Parathyroid adenoma (tissue), 2 donors: ENCODE data around the gene TOM1L2.

ENCODE experiments used
- H2AFZ ChIP-seq: fragments of 300-600 bp; sonication (generic); one replicate; pipeline ENCODE4 v1.7.0; 2017; ENCODE audit warnings: antibody characterized with exemption, mild to moderate bottlenecking
- H3K27ac ChIP-seq: fragments of 300-600 bp; sonication (generic); one replicate; pipeline ENCODE4 v1.7.0; 2017
- H3K27me3 ChIP-seq: fragments of 300-600 bp; sonication (generic); one replicate; pipeline ENCODE4 v1.7.0; 2017; ENCODE audit warnings: low read length; ENCODE audit not compliant: control insufficient read depth, insufficient read depth
- H3K36me3 ChIP-seq: fragments of 300-600 bp; sonication (generic); one replicate; pipeline ENCODE4 v1.7.0; 2017; ENCODE audit warnings: low read length; ENCODE audit not compliant: control insufficient read depth, insufficient read depth
- H3K4me1 ChIP-seq: fragments of 300-600 bp; sonication (generic); one replicate; pipeline ENCODE4 v1.7.0; 2017; ENCODE audit warnings: control low read depth
- H3K4me2 ChIP-seq: fragments of 300-600 bp; sonication (generic); one replicate; pipeline ENCODE4 v1.7.0; 2017; ENCODE audit warnings: low read length
- H3K4me3 ChIP-seq: fragments of 300-600 bp; sonication (generic); one replicate; pipeline ENCODE4 v1.7.0; 2017; ENCODE audit warnings: low read depth, low read length
- H3K79me2 ChIP-seq: fragments of 300-600 bp; sonication (generic); one replicate; pipeline ENCODE4 v1.7.0; 2017; ENCODE audit warnings: control low read depth
- H3K9ac ChIP-seq: fragments of 300-600 bp; sonication (generic); one replicate; pipeline ENCODE4 v1.7.0; 2017; ENCODE audit warnings: mild to moderate bottlenecking
- H3K9me3 ChIP-seq: fragments of 300-600 bp; sonication (generic); one replicate; pipeline ENCODE4 v1.7.0; 2017; ENCODE audit warnings: low read length; ENCODE audit not compliant: control insufficient read depth
- CTCF ChIP-seq: fragments of 300-600 bp; sonication (generic); IDR thresholded peaks from one replicate; pipeline ENCODE4 v1.7.0; 2017; ENCODE audit warnings: antibody characterized with exemption, mild to moderate bottlenecking
- donor health status: primary hyperparathyroidism.

The TOM1L2 gene

GRCh38 chr17:17987901-17988300, 15.7 kb upstream of the TOM1L2 start:
- H3K36me3 ChIP-seq, result no peaks in the 10 kb centered on the region
- no peak overlapping the region for H3K9ac ChIP-seq
- no peak for TF ChIP-seq CTCF
- H3K27ac ChIP-seq, result no peak overlapping the region
- H3K79me2 ChIP-seq, result no peaks in the 10 kb centered on the region
- H3K27me3 ChIP-seq, result no peaks in the 10 kb centered on the region
- no peaks in the 10 kb centered on the region for H3K9me3 ChIP-seq
- peaks cover 6% of the 10 kb centered on the region for H3K4me1 ChIP-seq
- H2AFZ ChIP-seq, result no peak overlapping the region
- H3K4me2 ChIP-seq, result no peak overlapping the region
- H3K4me3 ChIP-seq, result no peak overlapping the region

DNA sequence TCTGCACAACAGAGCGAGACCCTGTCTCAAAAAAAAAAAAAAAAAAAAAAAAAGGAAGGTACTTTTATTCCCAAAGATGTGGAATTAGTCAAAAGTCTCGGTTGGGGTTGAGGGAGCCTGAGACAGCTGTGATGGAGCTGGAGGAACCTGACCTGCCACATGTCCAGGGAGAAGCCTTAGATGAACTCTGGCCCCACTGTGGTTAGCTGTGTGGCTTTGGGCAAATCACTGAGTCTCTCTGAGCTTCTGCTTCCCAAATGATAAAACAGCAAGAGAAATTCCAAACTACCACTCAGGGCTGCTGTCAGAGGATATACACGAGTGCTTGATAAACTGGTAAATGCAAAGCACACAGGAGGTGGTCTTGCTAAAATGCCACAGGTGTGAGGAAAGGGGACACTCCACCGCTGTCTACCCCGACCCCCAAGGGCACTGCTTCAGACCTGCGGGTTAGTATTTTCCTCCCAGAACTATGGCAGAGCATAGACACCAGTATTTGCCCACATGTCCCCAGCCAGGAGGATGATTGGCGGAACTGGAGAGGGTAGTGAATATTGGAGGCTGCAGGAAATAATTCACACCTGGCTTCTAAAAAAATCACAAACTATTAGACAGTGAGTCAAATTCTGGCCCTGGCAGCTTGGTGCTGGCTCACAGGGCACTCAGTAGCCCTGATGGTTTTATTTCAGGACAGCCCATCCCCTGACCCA, 15.1 kb upstream of the TOM1L2 start:
- Histone ChIP-seq H3K36me3 (no peaks in the 10 kb centered on the region), H3K4me1 (peaks cover 6% of the 10 kb centered on the region), H3K4me2 (no peak overlapping the region), H3K79me2 (no peaks in the 10 kb centered on the region), H3K9me3 (no peaks in the 10 kb centered on the region), H3K9ac (no peak overlapping the region), H3K27ac (no peak overlapping the region), H2AFZ (no peak overlapping the region), H3K4me3 (no peak overlapping the region), H3K27me3 (no peaks in the 10 kb centered on the region)
- no peak for TF ChIP-seq CTCF

DNA sequence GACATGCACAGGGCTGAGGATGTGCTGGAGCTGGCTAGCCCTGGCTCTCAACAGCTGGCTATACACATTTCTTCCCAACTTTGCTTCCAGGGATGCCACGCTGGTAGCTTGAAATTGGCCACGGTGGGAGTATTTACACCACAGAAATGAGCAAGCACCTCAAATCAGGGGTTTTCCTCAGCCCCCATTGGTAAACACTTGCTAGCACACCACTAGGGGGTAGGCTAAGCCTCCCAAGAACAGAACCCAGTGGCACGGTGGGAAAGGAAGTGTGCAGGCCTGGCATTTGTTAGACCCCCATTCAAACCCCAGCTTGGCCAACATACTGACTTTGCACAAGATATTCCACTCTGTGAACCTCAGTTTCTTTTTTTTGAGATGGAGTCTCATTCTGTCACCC, 13.4 kb upstream of the TOM1L2 start:
- H3K4me3 ChIP-seq, result no peak overlapping the region
- H3K4me2 ChIP-seq, result no peak overlapping the region
- no peak overlapping the region for H3K9ac ChIP-seq
- TF ChIP-seq CTCF, result no peak
- no peaks in the 10 kb centered on the region for H3K79me2 ChIP-seq
- no peak overlapping the region for H2AFZ ChIP-seq
- H3K9me3 ChIP-seq, result no peaks in the 10 kb centered on the region
- no peak overlapping the region for H3K27ac ChIP-seq
- H3K4me1 ChIP-seq, result peaks cover 6% of the 10 kb centered on the region
- no peaks in the 10 kb centered on the region for H3K36me3 ChIP-seq
- H3K27me3 ChIP-seq, result no peaks in the 10 kb centered on the region

DNA sequence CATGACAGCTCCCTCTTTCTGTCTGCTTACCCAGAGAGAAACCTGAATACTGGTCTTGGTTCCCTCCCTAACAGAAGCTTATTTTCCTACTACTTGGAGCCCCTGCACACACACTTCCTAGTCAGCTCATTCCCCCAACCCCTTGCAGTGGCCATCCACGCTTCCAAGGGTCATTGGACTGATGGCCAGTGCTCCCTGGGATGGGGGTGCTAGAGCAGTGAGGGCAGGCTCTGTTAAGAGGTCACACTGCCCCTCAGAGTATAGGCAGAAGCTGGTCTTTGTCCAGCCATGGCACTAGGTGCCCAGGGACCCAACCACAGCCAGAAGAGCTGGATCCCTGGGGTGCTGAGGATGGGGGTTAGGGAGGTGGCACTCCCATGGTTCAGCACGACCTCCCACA, 13.0 kb upstream of the TOM1L2 start:
- Histone ChIP-seq H3K4me2 (no peak overlapping the region), H3K9me3 (no peaks in the 10 kb centered on the region), H2AFZ (no peak overlapping the region), H3K4me3 (no peak overlapping the region), H3K4me1 (peaks cover 3% of the 10 kb centered on the region), H3K79me2 (no peaks in the 10 kb centered on the region), H3K9ac (no peak overlapping the region), H3K27me3 (no peaks in the 10 kb centered on the region), H3K36me3 (no peaks in the 10 kb centered on the region), H3K27ac (no peak overlapping the region)
- TF ChIP-seq CTCF, result no peak

GRCh38 chr17:17983776-17984175, 11.6 kb upstream of the TOM1L2 start:
- Histone ChIP-seq H3K27me3 (no peaks in the 10 kb centered on the region), H3K9ac (no peak overlapping the region), H3K4me2 (no peak overlapping the region), H3K36me3 (no peaks in the 10 kb centered on the region), H2AFZ (no peak overlapping the region), H3K4me1 (peaks cover 14% of the 10 kb centered on the region), H3K9me3 (no peaks in the 10 kb centered on the region), H3K79me2 (no peaks in the 10 kb centered on the region), H3K4me3 (no peak overlapping the region), H3K27ac (no peak overlapping the region)
- no peak for TF ChIP-seq CTCF
